Activated T-cell treated with anti-CD3 and anti-CD28 coated beads, Interleukin-2, amount 50 U/mL, for 24 hours (primary cell): ENCODE measurements around the gene LACTB.
"Not testable (repeated sequence)": the region's sequence is repeated elsewhere in the genome, so short reads cannot be mapped to it uniquely, and the experiment has no call there.

ENCODE experiments used
- DNase-seq: peaks from one replicate; pipeline ENCODE4 v3.0.0-alpha.2; 2020
- H3K27ac Mint-ChIP-seq: 2 replicates; pipeline ENCODE4 v1.8.0; 2020; ENCODE audit warnings: mild to moderate bottlenecking, mixed read lengths
- H3K27me3 Mint-ChIP-seq: 2 replicates; pipeline ENCODE4 v1.8.0; 2020; ENCODE audit warnings: mixed read lengths
- H3K36me3 Mint-ChIP-seq: 2 replicates; pipeline ENCODE4 v1.8.0; 2020; ENCODE audit warnings: low read depth, mixed read lengths
- H3K4me1 Mint-ChIP-seq: 2 replicates; pipeline ENCODE4 v1.8.0; 2020; ENCODE audit warnings: low read depth, mixed read lengths
- H3K4me3 Mint-ChIP-seq: 2 replicates; pipeline ENCODE4 v1.8.0; 2020; ENCODE audit warnings: mild to moderate bottlenecking, moderate library complexity, mixed read lengths
- H3K9me3 Mint-ChIP-seq: 2 replicates; pipeline ENCODE4 v1.8.0; 2020; ENCODE audit warnings: mixed read lengths

LACTB gene

DNA sequence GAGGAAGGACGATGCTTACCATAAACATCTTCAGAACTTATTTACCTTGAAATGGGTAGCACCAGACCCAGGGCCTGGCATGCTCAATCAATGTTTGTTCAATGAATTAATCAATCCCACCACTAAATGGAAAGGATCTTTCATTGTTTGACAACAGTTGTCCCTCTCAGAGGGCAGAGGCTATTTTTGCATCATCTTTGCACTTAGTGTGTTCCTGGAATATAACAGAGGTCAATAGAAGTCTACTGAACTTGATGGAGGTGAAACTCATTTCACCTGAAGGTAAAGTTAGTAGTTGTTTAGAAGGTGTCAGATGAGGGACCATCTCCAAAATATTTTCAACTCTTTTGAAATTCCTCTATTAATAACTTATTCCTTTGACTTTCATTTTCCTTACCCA lies 36.9 kb upstream of the LACTB start:
- no peak overlapping the region for H3K27ac Mint-ChIP-seq
- no peak overlapping the region for H3K4me3 Mint-ChIP-seq
- peaks cover 13% of the 10 kb centered on the region for H3K27me3 Mint-ChIP-seq
- DNase-seq = no peak
- H3K4me1 Mint-ChIP-seq = no peaks in the 10 kb centered on the region
- no peaks in the 10 kb centered on the region for H3K36me3 Mint-ChIP-seq
- H3K9me3 Mint-ChIP-seq = no peaks in the 10 kb centered on the region

DNA sequence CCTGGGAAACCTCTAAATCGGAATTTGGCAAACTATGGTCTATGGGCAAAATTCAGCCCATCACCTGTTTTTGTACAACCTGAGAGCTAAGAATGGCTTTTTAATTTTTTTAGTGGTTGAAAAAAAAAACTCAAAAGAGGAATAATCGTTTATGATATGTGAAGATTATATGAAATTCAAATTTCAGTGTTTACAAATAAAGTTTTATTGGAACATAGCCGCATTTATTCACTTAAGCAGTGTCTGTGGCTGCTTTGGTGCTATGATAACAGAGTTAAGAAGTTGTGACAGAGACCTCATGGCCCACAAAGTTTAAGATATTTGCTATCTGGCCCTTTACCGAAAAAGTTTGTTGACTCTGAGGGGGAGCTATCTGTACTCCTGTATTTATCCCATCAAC lies 36.4 kb upstream of the LACTB start:
- H3K36me3 Mint-ChIP-seq = no peaks in the 10 kb centered on the region
- no peaks in the 10 kb centered on the region for H3K4me1 Mint-ChIP-seq
- H3K27ac Mint-ChIP-seq = no peak overlapping the region
- H3K9me3 Mint-ChIP-seq = no peaks in the 10 kb centered on the region
- peaks cover 11% of the 10 kb centered on the region for H3K27me3 Mint-ChIP-seq
- no peak overlapping the region for H3K4me3 Mint-ChIP-seq
- DNase-seq = no peak

DNA sequence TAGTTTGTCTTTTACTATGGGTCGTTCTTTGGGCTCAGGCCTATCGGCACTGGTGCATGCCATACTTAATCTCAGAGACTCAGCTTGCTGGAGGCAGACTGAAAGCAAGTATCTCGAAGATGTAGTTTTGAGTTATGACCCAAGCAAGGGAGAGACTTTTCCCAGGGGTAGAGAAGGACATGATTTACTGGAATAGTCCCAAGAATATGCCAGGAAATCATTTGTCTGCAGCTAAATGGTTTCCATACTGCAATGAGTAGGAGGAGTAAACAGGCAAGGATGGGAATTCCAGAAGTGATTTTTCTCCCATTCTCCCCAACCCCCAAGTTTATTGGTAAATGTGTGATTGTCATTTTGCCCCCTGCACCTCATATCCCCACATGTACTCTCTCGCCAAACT lies 35.4 kb upstream of the LACTB start:
- Mint-ChIP-seq H3K36me3 (no peaks in the 10 kb centered on the region), H3K27me3 (peaks cover 4% of the 10 kb centered on the region), H3K27ac (no peak overlapping the region), H3K9me3 (no peaks in the 10 kb centered on the region), H3K4me3 (no peak overlapping the region), H3K4me1 (no peaks in the 10 kb centered on the region)
- no peak for DNase-seq

DNA sequence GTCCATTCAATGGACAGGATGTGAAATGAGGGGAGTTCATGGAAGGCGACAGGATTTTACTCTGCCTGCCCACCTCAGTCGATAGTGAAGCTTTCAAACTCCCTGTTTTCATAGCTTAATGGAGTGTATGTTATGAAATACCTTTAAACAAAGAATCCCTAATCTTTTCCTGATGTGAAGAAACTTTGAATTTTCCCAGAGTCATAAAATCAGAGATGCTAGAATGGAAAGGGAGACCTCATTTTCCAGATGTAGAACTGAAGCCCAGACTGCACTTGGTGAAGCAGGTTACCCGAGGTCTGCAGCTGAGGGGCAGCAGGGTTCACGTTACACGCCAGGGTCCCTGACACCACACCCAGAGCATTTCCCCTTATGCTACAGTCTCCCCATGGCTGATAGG lies 34.7 kb upstream of the LACTB start:
- H3K9me3 Mint-ChIP-seq = no peaks in the 10 kb centered on the region
- DNase-seq = no peak
- peaks cover 4% of the 10 kb centered on the region for H3K27me3 Mint-ChIP-seq
- H3K4me3 Mint-ChIP-seq = no peak overlapping the region
- H3K27ac Mint-ChIP-seq = no peak overlapping the region
- no peaks in the 10 kb centered on the region for H3K36me3 Mint-ChIP-seq
- no peaks in the 10 kb centered on the region for H3K4me1 Mint-ChIP-seq

GRCh38 chr15:63088533-63089245 lies 33.0 kb upstream of the LACTB start:
- no peak for DNase-seq
- H3K27me3 Mint-ChIP-seq = peaks cover 4% of the 10 kb centered on the region
- no peak overlapping the region for H3K4me3 Mint-ChIP-seq
- H3K4me1 Mint-ChIP-seq = peaks cover 3% of the 10 kb centered on the region
- H3K27ac Mint-ChIP-seq = no peak overlapping the region
- no peaks in the 10 kb centered on the region for H3K36me3 Mint-ChIP-seq
- H3K9me3 Mint-ChIP-seq = no peaks in the 10 kb centered on the region

GRCh38 chr15:63089260-63090043 lies 32.2 kb upstream of the LACTB start:
- H3K4me3 Mint-ChIP-seq = no peak overlapping the region
- DNase-seq = no peak
- no peak overlapping the region for H3K27ac Mint-ChIP-seq
- no peaks in the 10 kb centered on the region for H3K36me3 Mint-ChIP-seq
- H3K4me1 Mint-ChIP-seq = peaks cover 3% of the 10 kb centered on the region
- peaks cover 4% of the 10 kb centered on the region for H3K27me3 Mint-ChIP-seq
- no peaks in the 10 kb centered on the region for H3K9me3 Mint-ChIP-seq

DNA sequence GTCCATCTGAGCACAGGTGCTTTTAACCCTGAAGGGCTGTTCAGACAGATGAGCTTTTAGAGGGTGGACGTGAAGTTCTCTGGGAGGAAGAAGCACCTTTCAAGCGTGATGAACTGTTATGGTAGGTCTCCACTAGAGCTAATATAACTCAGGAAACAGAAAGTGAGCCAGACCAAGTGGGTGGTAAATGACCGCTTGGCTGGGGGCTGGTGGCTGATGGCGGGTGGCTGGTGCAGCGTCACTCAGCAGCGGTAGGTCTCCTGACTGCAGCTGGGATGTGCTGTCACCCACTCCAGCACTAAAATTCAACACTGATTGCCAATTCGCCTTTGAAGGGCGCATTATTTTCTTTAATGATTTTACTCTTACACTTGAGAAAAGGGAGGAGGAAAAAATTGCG lies 31.2 kb upstream of the LACTB start:
- H3K4me1 Mint-ChIP-seq = peaks cover 3% of the 10 kb centered on the region
- no peak for DNase-seq
- H3K27me3 Mint-ChIP-seq = peaks cover 4% of the 10 kb centered on the region
- no peaks in the 10 kb centered on the region for H3K36me3 Mint-ChIP-seq
- H3K9me3 Mint-ChIP-seq = no peaks in the 10 kb centered on the region
- H3K4me3 Mint-ChIP-seq = no peak overlapping the region
- H3K27ac Mint-ChIP-seq = no peak overlapping the region

DNA sequence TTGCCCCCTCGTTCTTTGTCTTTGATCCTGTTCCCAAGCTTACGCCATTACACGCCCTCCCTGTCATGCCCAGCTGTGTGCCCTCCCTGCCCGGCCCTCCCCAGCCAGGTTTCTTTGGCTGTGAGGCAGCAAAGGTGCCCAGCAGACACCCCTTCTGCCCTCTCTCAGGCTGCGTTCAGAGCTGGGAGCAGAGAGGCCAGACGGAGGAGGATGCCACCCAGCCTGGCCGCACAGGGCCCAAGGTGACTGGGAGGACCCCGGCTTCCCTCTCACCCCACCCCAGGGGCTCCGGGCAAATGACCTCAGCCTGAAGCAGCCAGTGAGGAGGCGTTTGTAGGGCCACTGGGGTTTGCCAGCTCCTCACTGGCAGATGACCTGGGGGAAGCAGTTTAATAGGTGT lies 30.8 kb upstream of the LACTB start:
- H3K27me3 Mint-ChIP-seq = peaks cover 4% of the 10 kb centered on the region
- peaks cover 3% of the 10 kb centered on the region for H3K4me1 Mint-ChIP-seq
- no peaks in the 10 kb centered on the region for H3K9me3 Mint-ChIP-seq
- H3K4me3 Mint-ChIP-seq = no peak overlapping the region
- no peak for DNase-seq
- no peaks in the 10 kb centered on the region for H3K36me3 Mint-ChIP-seq
- H3K27ac Mint-ChIP-seq = no peak overlapping the region

DNA sequence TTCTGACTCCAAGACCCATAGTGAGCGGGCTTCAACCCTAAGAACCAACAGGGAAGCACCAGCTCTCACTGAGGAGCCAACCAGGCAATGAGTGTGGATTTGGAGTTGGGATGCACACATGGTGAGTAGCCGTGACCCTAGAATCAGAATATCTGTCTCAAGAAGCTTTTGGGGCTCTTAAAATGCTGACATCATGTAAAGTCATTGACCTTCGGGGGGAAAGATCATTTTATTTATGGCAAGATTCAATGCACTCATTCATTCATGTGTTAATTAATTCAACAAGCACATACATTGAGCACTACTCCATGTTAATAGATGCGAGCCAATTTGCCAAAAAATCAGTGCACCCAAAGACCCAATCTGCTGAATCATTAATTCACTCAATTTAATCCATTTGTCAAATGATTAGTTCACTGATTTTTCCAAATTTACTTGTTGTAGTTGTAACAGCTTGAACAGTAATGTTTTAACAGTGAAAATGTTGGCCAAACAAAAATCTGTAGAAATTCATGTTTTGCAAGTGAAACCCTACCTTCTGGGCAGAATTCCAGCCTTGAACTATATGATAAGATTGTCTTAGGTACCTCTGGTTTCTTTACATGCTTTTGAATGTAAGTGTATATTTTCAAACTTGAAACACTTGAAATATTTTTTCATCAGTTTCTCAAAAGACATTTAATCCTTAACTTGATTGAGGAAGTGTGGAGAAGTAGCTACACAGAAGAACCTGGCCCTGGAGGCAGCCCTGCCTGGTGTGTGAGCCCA lies 29.8 kb upstream of the LACTB start:
- peaks cover 4% of the 10 kb centered on the region for H3K27me3 Mint-ChIP-seq
- H3K36me3 Mint-ChIP-seq = no peaks in the 10 kb centered on the region
- no peaks in the 10 kb centered on the region for H3K9me3 Mint-ChIP-seq
- no peak for DNase-seq
- peaks cover 3% of the 10 kb centered on the region for H3K4me1 Mint-ChIP-seq
- no peak overlapping the region for H3K27ac Mint-ChIP-seq
- H3K4me3 Mint-ChIP-seq = no peak overlapping the region

GRCh38 chr15:63093486-63094205 lies 28.0 kb upstream of the LACTB start:
- H3K9me3 Mint-ChIP-seq = no peaks in the 10 kb centered on the region
- no peaks in the 10 kb centered on the region for H3K36me3 Mint-ChIP-seq
- DNase-seq = peak; percentile 75
- H3K27ac Mint-ChIP-seq = no peak overlapping the region
- H3K4me3 Mint-ChIP-seq = no peak overlapping the region
- peaks cover 4% of the 10 kb centered on the region for H3K27me3 Mint-ChIP-seq
- H3K4me1 Mint-ChIP-seq = peaks cover 7% of the 10 kb centered on the region

- peaks cover 4% of the 10 kb centered on the region for H3K27me3 Mint-ChIP-seq
- no peaks in the 10 kb centered on the region for H3K36me3 Mint-ChIP-seq
- no peak overlapping the region for H3K27ac Mint-ChIP-seq
- no peaks in the 10 kb centered on the region for H3K9me3 Mint-ChIP-seq
- no peak overlapping the region for H3K4me3 Mint-ChIP-seq
- H3K4me1 Mint-ChIP-seq = peaks cover 7% of the 10 kb centered on the region
- no peak for DNase-seq
Observed at GRCh38 chr15:63094495-63094931, 27.1 kb upstream of the LACTB start.

DNA sequence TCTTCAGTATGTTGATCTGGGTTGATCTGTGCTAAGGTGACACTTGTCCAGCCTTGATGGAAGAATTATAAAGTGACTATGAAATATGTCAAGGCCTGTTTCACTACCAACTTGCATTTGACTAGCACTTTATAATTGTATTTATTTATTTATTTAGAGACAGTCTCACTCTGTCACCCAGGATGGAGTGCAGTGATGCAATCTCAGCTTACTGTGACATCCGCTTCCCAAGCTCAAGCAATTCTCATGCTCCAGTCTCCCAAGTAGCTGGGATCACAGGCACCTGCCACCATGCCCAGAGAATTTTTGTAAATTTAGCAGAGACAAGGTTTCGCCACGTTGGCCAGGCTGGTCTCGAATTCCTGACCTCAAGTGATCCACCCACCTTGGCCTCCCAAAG lies 25.5 kb upstream of the LACTB start:
- DNase-seq = no peak
- no peak overlapping the region for H3K4me3 Mint-ChIP-seq
- H3K9me3 Mint-ChIP-seq = no peaks in the 10 kb centered on the region
- H3K36me3 Mint-ChIP-seq = no peaks in the 10 kb centered on the region
- H3K27ac Mint-ChIP-seq = no peak overlapping the region
- H3K27me3 Mint-ChIP-seq = peaks cover 4% of the 10 kb centered on the region
- H3K4me1 Mint-ChIP-seq = peaks cover 7% of the 10 kb centered on the region

GRCh38 chr15:63098901-63099300 lies 22.8 kb upstream of the LACTB start:
- not testable (repeated sequence) for H3K4me1 Mint-ChIP-seq, H3K9me3 Mint-ChIP-seq, H3K27me3 Mint-ChIP-seq, H3K4me3 Mint-ChIP-seq, DNase-seq, H3K27ac Mint-ChIP-seq, H3K36me3 Mint-ChIP-seq

DNA sequence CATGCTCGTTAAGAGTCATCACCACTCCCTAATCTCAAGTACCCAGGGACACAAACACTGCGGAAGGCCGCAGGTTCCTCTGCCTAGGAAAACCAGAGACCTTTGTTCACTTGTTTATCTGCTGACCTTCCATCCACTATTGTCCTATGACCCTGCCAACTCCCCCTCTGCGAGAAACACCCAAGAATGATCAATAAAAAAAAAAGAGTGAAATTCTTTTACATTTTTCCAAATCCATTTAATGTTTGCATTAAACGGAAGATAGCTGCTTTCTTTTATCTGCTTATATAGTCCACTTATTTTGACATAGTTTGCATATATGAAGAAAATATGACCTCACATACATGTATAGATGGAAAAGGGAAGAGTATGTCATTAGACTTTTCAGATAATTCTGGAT lies 22.1 kb upstream of the LACTB start:
- not testable (repeated sequence) for H3K4me3 Mint-ChIP-seq, H3K27me3 Mint-ChIP-seq, H3K9me3 Mint-ChIP-seq, H3K4me1 Mint-ChIP-seq, DNase-seq, H3K36me3 Mint-ChIP-seq, H3K27ac Mint-ChIP-seq
